WI38 (cell line): ENCODE measurements around the gene GRIN1.

Experiments
- H3K4me3 ChIP-seq: 2 replicates; pipeline ENCODE4 v1.5.1; 2011; ENCODE audit warnings: low read depth, mild to moderate bottlenecking, control low read depth, low read length
- CTCF ChIP-seq: IDR thresholded peaks from 2 replicates; pipeline ENCODE4 v1.5.1; 2012; ENCODE audit warnings: low read depth, mild to moderate bottlenecking, control low read depth, low read length

GRIN1 gene

GRCh38 chr9:137206602-137207001 lies 67.6 kb downstream of the GRIN1 start:
- TF ChIP-seq CTCF = no peak
- H3K4me3 ChIP-seq = peak overlapping the region; percentile 95

- H3K4me3 ChIP-seq = no peak overlapping the region
- TF ChIP-seq CTCF = no peak
Observed at GRCh38 chr9:137211532-137211931, 72.6 kb downstream of the GRIN1 start.

- H3K4me3 ChIP-seq = no peak overlapping the region
- TF ChIP-seq CTCF = no peak
Observed at GRCh38 chr9:137212520-137212919, 73.6 kb downstream of the GRIN1 start.

- H3K4me3 ChIP-seq = no peak overlapping the region
- no peak for TF ChIP-seq CTCF
Observed at GRCh38 chr9:137213160-137214060, 74.5 kb downstream of the GRIN1 start.

GRCh38 chr9:137214620-137215019 lies 75.7 kb downstream of the GRIN1 start:
- no peak overlapping the region for H3K4me3 ChIP-seq
- no peak for TF ChIP-seq CTCF

GRCh38 chr9:137215196-137215986 lies 76.4 kb downstream of the GRIN1 start:
- H3K4me3 ChIP-seq = no peak overlapping the region
- no peak for TF ChIP-seq CTCF
